MCF 10A (cell line): ENCODE results near the gene GNA15. TPM values are rescaled to one million over a fixed set of nuclear protein-coding genes. Genes with fewer than 3 reads are reported as not detected.
"Not testable (repeated sequence)": the region's sequence is repeated elsewhere in the genome, so short reads cannot be mapped to it uniquely, and the experiment has no call there.

Source experiments
- BruUV-seq: library from RNA; stranded (reverse); fragments of 400-500 nt; replicated peaks from 2 replicates; lab custom pipeline; 2021; lab: Mats Ljungman, UMichigan
- CTCF ChIA-PET: fragments of 300-600 bp; sonication (Branson Sonifier 250); formaldehyde crosslinking; extraction: SDS; loops from one replicate; lab custom pipeline; 2021; ENCODE audit warnings: antibody characterized with exemption, inconsistent platforms; lab: Yijun Ruan, JAX
- POLR2A ChIA-PET: fragments of 300-600, 350-650 bp; sonication (Branson Sonifier 250); formaldehyde crosslinking; extraction: SDS; loops from one replicate; lab custom pipeline; 2020; ENCODE audit warnings: antibody characterized with exemption, inconsistent platforms; lab: Yijun Ruan, JAX
- DNase-seq: peaks from one replicate; pipeline ENCODE4 v3.0.0-alpha.2; 2018; ENCODE audit not compliant: unreplicated experiment
- H3K27ac Mint-ChIP-seq: one replicate; pipeline ENCODE4 v1.8.0; 2022; ENCODE audit warnings: mild to moderate bottlenecking, low read depth, mixed read lengths; ENCODE audit not compliant: unreplicated experiment
- H3K27me3 Mint-ChIP-seq: one replicate; pipeline ENCODE4 v1.8.0; 2022; ENCODE audit warnings: mixed read lengths; ENCODE audit not compliant: insufficient read depth, unreplicated experiment
- H3K36me3 Mint-ChIP-seq: one replicate; pipeline ENCODE4 v1.8.0; 2022; ENCODE audit warnings: mild to moderate bottlenecking, moderate library complexity, mixed read lengths; ENCODE audit not compliant: insufficient read depth, unreplicated experiment
- H3K4me1 Mint-ChIP-seq: one replicate; pipeline ENCODE4 v1.8.0; 2022; ENCODE audit warnings: mixed read lengths; ENCODE audit not compliant: insufficient read depth, unreplicated experiment
- H3K4me3 Mint-ChIP-seq: one replicate; pipeline ENCODE4 v1.8.0; 2022; ENCODE audit warnings: mild to moderate bottlenecking, moderate library complexity, mixed read lengths; ENCODE audit not compliant: unreplicated experiment
- H3K9me3 Mint-ChIP-seq: one replicate; pipeline ENCODE4 v1.8.0; 2022; ENCODE audit warnings: mixed read lengths; ENCODE audit not compliant: unreplicated experiment
- intact Hi-C: fragments of 100-400 bp; cut with micrococcal nuclease; formaldehyde crosslinking; loops from 2 replicates; pipeline ENCODE4 v1.14.1; 2022
- total RNA-seq: library from RNA; stranded (reverse); gene quantifications from 2 replicates; pipeline ENCODE4 v1.2.3, GENCODE V29; 2022
- TF ChIP-seq, protein P1 (sequence below): fragments of 200-600 bp; IDR thresholded peaks from one replicate; pipeline ENCODE4 v1.8.0; 2022; ENCODE audit warnings: antibody characterized with exemption, mild to moderate bottlenecking; ENCODE audit not compliant: unreplicated experiment

Gene GNA15
- total RNA-seq, 1 experiment from 2014 or later: 47.1 TPM

DNA sequence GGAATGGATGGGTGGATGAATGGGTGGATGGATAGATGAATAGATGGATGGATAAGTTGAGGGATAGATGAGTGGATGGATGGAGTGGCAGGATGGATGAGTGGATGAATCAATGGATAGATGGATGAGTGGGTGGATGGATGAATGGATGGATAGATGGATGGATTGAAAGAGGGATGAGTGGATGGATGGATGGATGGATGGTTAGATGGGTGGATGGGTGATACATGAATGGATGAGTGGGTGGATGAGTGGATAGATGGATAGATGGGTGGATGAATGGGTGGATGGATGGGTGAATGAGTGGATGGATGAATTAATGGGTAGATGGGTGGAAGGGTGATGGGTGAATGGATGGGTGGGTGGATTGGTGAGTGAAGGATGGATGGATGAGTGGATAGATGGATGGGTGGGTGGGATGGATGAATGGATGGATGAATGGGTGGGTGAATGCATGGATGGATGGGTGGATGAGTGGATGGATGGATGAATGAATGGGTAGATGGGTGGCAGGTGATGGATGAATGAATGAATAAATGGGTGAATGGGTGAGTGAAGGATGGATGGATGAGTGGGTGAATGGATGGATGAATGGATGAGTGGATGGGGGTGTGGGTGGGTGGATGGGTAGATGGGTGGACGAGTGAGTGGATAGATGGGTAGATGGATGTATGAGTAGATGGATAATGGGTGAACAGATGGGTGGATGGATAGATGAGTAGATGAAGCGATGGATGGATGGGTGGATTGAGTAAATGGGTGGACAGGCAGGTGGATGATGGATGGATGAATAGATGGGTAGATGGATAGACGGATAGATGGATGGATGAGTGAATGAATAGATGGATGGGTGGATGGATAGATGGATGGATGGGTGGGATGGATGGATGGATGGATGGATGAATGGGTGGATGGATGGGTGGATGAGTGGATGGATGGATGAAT, 17.7 kb downstream of the GNA15 start:
- Mint-ChIP-seq H3K4me1 (peaks cover 6% of the 10 kb centered on the region), H3K9me3 (no peaks in the 10 kb centered on the region), H3K27me3 (no peaks in the 10 kb centered on the region), H3K27ac (no peak overlapping the region), H3K36me3 (peaks cover 47% of the 10 kb centered on the region), H3K4me3 (no peak overlapping the region)
- BruUV-seq: no TSS peak
- TF ChIP-seq, protein P1, sequence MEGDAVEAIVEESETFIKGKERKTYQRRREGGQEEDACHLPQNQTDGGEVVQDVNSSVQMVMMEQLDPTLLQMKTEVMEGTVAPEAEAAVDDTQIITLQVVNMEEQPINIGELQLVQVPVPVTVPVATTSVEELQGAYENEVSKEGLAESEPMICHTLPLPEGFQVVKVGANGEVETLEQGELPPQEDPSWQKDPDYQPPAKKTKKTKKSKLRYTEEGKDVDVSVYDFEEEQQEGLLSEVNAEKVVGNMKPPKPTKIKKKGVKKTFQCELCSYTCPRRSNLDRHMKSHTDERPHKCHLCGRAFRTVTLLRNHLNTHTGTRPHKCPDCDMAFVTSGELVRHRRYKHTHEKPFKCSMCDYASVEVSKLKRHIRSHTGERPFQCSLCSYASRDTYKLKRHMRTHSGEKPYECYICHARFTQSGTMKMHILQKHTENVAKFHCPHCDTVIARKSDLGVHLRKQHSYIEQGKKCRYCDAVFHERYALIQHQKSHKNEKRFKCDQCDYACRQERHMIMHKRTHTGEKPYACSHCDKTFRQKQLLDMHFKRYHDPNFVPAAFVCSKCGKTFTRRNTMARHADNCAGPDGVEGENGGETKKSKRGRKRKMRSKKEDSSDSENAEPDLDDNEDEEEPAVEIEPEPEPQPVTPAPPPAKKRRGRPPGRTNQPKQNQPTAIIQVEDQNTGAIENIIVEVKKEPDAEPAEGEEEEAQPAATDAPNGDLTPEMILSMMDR: no peak
- CTCF ChIA-PET: interaction anchor here (0.6 to 2.7 kb wide), 4 partner anchors 8 to 230 kb away, joined by 3 to 10 read pairs (median 5); no protein-coding TSS in a partner anchor
- intact Hi-C loops: loop anchor here (2.0 kb wide), 1 partner anchor 31 kb away; the partner anchor contains the start of gene NCLN
- POLR2A ChIA-PET: interaction anchor here (0.6 to 2.7 kb wide), 4 partner anchors 11 to 408 kb away, joined by 3 to 10 read pairs (median 4); no protein-coding TSS in a partner anchor
- no peak for DNase-seq

GRCh38 chr19:3154447-3154846, 18.6 kb downstream of the GNA15 start:
- not testable (repeated sequence) for H3K4me3 Mint-ChIP-seq, H3K27ac Mint-ChIP-seq, H3K27me3 Mint-ChIP-seq, H3K4me1 Mint-ChIP-seq, DNase-seq, H3K9me3 Mint-ChIP-seq
- H3K36me3 Mint-ChIP-seq: peaks cover 47% of the 10 kb centered on the region
- POLR2A ChIA-PET: interaction anchor here (0.6 to 1.3 kb wide), 5 partner anchors 12 to 407 kb away, joined by 3 to 7 read pairs (median 5); no protein-coding TSS in a partner anchor
- CTCF ChIA-PET: interaction anchor here (0.6 kb wide), 1 partner anchor 231 kb away, joined by 3 read pairs; no protein-coding TSS in a partner anchor
- intact Hi-C loops: loop anchor here (2.0 kb wide), 1 partner anchor 30 kb away; the partner anchor contains the start of gene NCLN
- TSS peak; percentile 68 for BruUV-seq

DNA sequence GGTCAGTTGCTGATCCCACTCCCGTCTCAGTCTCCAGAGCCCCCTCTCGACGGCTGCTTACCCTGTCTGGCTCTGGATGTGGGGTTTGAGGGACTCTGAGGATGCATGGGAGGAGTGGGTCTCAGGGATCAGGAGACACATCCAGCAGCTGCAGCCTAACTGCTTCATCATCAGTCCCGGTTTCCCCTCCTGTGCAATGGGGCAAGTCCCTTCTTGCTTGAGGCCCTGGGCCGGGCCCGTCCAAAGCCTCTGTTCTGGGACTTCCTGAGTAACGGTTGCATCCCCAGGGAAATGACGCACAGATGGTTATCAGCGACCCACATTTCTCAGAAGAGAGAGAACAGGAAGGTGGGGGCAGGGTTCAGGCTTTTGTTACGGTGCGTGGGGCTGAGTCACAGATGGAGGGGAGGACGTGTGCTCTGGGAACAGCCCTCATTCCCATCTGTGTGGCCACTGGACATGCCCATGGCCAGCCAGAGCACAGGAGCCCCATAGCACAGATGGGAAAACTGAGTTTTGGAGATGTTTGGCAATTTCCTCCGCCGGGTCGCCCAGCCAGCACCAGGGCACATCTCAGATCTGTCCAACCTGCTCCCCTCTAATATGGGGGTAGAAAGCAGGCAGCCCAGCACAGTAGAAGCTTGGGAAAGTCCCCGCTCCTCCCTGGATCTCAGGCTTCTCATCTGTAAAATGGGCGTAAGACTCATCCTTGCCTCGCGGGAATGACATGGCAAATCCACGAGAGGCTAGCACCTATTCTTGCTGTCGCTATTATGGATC, 19.3 kb downstream of the GNA15 start:
- TF ChIP-seq, protein P1: no peak
- Mint-ChIP-seq H3K36me3 (peaks cover 47% of the 10 kb centered on the region), H3K9me3 (no peaks in the 10 kb centered on the region), H3K27ac (no peak overlapping the region), H3K4me1 (peaks cover 6% of the 10 kb centered on the region), H3K4me3 (no peak overlapping the region), H3K27me3 (no peaks in the 10 kb centered on the region)
- peak; percentile 100 for DNase-seq
- no TSS peak for BruUV-seq
- ChIA-PET CTCF (no interaction called here), POLR2A (interaction anchor here (0.9 to 1.3 kb wide), 4 partner anchors 12 to 25 kb away, joined by 3 to 7 read pairs (median 4); no protein-coding TSS in a partner anchor)
- intact Hi-C loops: loop anchor here (2.0 kb wide), 1 partner anchor 30 kb away; the partner anchor contains the start of gene NCLN

DNA sequence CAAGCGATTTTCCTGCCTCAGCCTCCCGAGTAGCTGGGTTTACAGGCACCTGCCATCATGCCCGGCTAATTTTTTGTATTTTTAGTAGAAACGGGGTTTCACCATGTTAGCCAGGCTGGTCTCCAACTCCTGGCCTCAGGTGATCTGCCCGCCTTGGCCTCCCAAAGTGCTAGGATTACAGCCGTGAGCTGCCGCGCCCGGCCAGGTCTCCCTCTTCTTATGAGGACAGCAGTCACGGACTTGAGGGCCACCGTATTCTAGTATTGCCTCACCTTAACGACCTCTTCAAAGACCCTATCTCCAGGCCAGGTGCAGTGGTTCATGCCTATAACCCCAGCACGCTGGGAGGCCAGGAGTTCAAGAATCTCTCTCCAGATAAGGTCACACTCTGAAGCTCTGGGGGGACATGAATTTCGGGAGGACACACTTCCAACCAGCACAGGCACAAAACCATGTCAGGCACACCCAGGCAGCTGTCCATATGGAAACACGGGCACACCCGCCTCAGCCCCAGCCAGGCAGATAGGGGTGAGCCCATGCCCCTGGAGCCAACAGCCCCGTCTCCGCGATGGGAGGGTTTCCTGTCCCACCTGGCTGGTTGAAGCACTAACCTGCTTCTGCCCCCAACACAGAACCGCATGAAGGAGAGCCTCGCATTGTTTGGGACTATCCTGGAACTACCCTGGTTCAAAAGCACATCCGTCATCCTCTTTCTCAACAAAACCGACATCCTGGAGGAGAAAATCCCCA, 21.4 kb downstream of the GNA15 start:
- intact Hi-C loops: no loop called here
- H3K27ac Mint-ChIP-seq: no peak overlapping the region
- no peaks in the 10 kb centered on the region for H3K27me3 Mint-ChIP-seq
- no peak for DNase-seq
- POLR2A ChIA-PET: interaction anchor here (1.3 kb wide), 1 partner anchor 28 kb away, joined by 4 read pairs; no protein-coding TSS in a partner anchor
- TF ChIP-seq, protein P1: no peak
- CTCF ChIA-PET: interaction anchor here (0.6 to 6.5 kb wide), 5 partner anchors 11 to 270 kb away, joined by 3 to 70 read pairs (median 5); no protein-coding TSS in a partner anchor
- no peaks in the 10 kb centered on the region for H3K9me3 Mint-ChIP-seq
- peaks cover 11% of the 10 kb centered on the region for H3K4me1 Mint-ChIP-seq
- H3K4me3 Mint-ChIP-seq: no peak overlapping the region
- BruUV-seq: no TSS peak
- H3K36me3 Mint-ChIP-seq: peaks cover 65% of the 10 kb centered on the region
